Measurements from ENCODE around the gene MOB3A. TPM values are rescaled to one million over a fixed set of nuclear protein-coding genes. Genes with fewer than 3 reads are reported as not detected.

MOB3A gene
- total and polyA plus RNA-seq, 10 of the 15 experiments (the other 5 are each of a cell fraction or from before 2014, with no cell fraction given): 7.5 to 229 (median 79.4) TPM

DNA sequence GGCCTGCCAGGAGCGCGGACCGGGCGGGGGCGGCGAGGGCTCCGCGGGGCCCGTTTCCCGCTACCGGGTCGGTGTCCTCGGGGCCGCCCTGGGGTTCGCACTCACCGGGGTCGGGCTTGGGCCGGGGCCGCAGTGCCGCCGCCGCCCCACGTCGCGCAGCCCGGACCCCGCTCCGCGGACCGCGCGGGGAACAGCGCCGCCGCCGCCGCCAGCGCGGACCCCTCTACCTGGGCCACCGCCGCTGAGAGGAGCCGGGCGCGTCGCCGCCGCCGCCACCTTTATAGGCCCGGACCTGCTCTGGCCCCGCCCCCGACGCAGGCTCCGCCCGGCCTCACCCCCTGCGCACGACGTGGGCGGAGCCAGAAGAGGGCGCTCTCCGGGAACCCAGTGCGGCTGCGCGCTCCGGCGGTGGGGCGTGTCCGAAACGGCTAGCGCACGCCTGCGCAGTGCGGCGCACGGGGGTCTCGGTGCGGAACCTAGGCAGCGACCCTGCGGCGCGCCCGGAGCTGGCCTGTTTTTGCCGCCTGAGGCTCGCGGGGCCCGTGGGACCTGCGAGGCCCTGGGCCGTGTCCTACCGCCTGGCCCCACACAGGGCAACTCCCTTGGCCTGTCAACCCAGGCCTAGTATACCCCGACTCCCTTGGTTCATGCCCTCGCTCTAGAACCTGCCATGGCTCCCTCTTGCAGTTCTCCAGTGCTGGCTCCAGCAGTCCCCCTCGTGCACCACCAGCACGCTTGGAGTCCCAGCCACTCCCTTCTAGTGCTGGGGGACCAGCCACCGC is 44.9 kb downstream of the MOB3A start, which contains the start of gene MKNK2 (continued):
- TF ChIP-seq, protein P1, sequence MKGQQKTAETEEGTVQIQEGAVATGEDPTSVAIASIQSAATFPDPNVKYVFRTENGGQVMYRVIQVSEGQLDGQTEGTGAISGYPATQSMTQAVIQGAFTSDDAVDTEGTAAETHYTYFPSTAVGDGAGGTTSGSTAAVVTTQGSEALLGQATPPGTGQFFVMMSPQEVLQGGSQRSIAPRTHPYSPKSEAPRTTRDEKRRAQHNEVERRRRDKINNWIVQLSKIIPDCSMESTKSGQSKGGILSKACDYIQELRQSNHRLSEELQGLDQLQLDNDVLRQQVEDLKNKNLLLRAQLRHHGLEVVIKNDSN (IDR thresholded peaks at IDR 0.05; ENCODE audit: borderline replicate concordance, extremely low read length, insufficient read depth, low read depth, low read length): no peak
- TF ChIP-seq, protein P2, sequence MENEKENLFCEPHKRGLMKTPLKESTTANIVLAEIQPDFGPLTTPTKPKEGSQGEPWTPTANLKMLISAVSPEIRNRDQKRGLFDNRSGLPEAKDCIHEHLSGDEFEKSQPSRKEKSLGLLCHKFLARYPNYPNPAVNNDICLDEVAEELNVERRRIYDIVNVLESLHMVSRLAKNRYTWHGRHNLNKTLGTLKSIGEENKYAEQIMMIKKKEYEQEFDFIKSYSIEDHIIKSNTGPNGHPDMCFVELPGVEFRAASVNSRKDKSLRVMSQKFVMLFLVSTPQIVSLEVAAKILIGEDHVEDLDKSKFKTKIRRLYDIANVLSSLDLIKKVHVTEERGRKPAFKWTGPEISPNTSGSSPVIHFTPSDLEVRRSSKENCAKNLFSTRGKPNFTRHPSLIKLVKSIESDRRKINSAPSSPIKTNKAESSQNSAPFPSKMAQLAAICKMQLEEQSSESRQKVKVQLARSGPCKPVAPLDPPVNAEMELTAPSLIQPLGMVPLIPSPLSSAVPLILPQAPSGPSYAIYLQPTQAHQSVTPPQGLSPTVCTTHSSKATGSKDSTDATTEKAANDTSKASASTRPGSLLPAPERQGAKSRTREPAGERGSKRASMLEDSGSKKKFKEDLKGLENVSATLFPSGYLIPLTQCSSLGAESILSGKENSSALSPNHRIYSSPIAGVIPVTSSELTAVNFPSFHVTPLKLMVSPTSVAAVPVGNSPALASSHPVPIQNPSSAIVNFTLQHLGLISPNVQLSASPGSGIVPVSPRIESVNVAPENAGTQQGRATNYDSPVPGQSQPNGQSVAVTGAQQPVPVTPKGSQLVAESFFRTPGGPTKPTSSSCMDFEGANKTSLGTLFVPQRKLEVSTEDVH (IDR thresholded peaks at IDR 0.05; ENCODE audit: low read depth, partially characterized antibody): no peak
- peak; percentile 37 for TF ChIP-seq KLF5 (IDR thresholded peaks at IDR 0.05; ENCODE audit: partially characterized antibody)
- TF ChIP-seq, protein P3, sequence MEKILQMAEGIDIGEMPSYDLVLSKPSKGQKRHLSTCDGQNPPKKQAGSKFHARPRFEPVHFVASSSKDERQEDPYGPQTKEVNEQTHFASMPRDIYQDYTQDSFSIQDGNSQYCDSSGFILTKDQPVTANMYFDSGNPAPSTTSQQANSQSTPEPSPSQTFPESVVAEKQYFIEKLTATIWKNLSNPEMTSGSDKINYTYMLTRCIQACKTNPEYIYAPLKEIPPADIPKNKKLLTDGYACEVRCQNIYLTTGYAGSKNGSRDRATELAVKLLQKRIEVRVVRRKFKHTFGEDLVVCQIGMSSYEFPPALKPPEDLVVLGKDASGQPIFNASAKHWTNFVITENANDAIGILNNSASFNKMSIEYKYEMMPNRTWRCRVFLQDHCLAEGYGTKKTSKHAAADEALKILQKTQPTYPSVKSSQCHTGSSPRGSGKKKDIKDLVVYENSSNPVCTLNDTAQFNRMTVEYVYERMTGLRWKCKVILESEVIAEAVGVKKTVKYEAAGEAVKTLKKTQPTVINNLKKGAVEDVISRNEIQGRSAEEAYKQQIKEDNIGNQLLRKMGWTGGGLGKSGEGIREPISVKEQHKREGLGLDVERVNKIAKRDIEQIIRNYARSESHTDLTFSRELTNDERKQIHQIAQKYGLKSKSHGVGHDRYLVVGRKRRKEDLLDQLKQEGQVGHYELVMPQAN (conservative IDR thresholded peaks at IDR 0.05): peak; percentile 94
- no peak for TF ChIP-seq ETV6 (conservative IDR thresholded peaks at IDR 0.05 in 1 of 2, IDR thresholded peaks at IDR 0.05 in 1 of 2; ENCODE audit: borderline replicate concordance in 1 of 2, low read depth in 1 of 2)
- no peak; the same call in 1 of the 2 replicates for TF ChIP-seq CHD1 (IDR thresholded peaks at IDR 0.05; ENCODE audit: low read depth, low read length)
- TF ChIP-seq, protein P4, sequence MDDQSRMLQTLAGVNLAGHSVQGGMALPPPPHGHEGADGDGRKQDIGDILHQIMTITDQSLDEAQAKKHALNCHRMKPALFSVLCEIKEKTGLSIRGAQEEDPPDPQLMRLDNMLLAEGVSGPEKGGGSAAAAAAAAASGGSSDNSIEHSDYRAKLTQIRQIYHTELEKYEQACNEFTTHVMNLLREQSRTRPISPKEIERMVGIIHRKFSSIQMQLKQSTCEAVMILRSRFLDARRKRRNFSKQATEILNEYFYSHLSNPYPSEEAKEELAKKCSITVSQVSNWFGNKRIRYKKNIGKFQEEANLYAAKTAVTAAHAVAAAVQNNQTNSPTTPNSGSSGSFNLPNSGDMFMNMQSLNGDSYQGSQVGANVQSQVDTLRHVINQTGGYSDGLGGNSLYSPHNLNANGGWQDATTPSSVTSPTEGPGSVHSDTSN (IDR thresholded peaks at IDR 0.05; ENCODE audit: insufficient replicate concordance, low read depth, low read length): no peak
- TF ChIP-seq, protein P5, sequence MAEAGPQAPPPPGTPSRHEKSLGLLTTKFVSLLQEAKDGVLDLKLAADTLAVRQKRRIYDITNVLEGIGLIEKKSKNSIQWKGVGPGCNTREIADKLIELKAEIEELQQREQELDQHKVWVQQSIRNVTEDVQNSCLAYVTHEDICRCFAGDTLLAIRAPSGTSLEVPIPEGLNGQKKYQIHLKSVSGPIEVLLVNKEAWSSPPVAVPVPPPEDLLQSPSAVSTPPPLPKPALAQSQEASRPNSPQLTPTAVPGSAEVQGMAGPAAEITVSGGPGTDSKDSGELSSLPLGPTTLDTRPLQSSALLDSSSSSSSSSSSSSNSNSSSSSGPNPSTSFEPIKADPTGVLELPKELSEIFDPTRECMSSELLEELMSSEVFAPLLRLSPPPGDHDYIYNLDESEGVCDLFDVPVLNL (IDR thresholded peaks at IDR 0.05; ENCODE audit: low read depth, low read length): no peak
- no peak for TF ChIP-seq RFX5 (IDR thresholded peaks at IDR 0.05; ENCODE audit: low read depth, low read length)
- TF ChIP-seq RB1 (IDR thresholded peaks at IDR 0.05; ENCODE audit: borderline replicate concordance): peak; percentile 84; the same call in 1 of the 2 replicates
- peak; percentile 68 for TF ChIP-seq CBFB (IDR thresholded peaks at IDR 0.05; ENCODE audit: low read depth)
- TF ChIP-seq YY1 (IDR thresholded peaks at IDR 0.05; ENCODE audit: low read depth, low read length): peak; percentile 86
- TF ChIP-seq TAF1 (IDR thresholded peaks at IDR 0.05; ENCODE audit: borderline replicate concordance, low read depth, low read length): peak; percentile 94
- TF ChIP-seq, protein P6, sequence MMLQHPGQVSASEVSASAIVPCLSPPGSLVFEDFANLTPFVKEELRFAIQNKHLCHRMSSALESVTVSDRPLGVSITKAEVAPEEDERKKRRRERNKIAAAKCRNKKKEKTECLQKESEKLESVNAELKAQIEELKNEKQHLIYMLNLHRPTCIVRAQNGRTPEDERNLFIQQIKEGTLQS (IDR thresholded peaks at IDR 0.05; ENCODE audit: borderline replicate concordance, extremely low read depth, low read depth, low read length): no peak
- TF ChIP-seq ZSCAN29 (IDR thresholded peaks at IDR 0.05): peak; percentile 70; the same call in 1 of the 2 replicates
- no peak for TF ChIP-seq STAT1 (conservative IDR thresholded peaks at IDR 0.05)
- no peak for TF ChIP-seq ZNF384 (IDR thresholded peaks at IDR 0.05; ENCODE audit: borderline replicate concordance, low read depth, low read length)
- TF ChIP-seq BMI1 (IDR thresholded peaks at IDR 0.05; ENCODE audit: borderline replicate concordance): no peak
- peak; percentile 18; the same call in 1 of the 2 replicates for TF ChIP-seq CHD2 (IDR thresholded peaks at IDR 0.05; ENCODE audit: borderline replicate concordance, low read depth, low read length)
- TF ChIP-seq MTA2 (IDR thresholded peaks at IDR 0.05; ENCODE audit: low read depth): no peak
- no peak for TF ChIP-seq ZNF24 (IDR thresholded peaks at IDR 0.05)

All from GM12878 (cell line).